CD4-positive, alpha-beta T cell treated with Interferon alpha-2 for 1 hour (primary cell): ENCODE measurements around the gene ZNF236.

Experiments
- DNase-seq, 2 donors: peaks; one replicate each; pipeline ENCODE4 v3.0.0-alpha.2; 2020 to 2022

Gene ZNF236

GRCh38 chr18:76866666-76867065 lies 44.3 kb downstream of the ZNF236 start:
- DNase-seq = no peak

GRCh38 chr18:76873311-76873710 lies 51.0 kb downstream of the ZNF236 start:
- DNase-seq = no peak

GRCh38 chr18:76873713-76874112 lies 51.4 kb downstream of the ZNF236 start:
- DNase-seq = no peak

- DNase-seq = peak in 1 of 2 donors; percentile 36
These were observed 52.5 kb downstream of the ZNF236 start for GRCh38 chr18:76874642-76875389.

- peak; percentile 24 to 60 for DNase-seq
These were observed 53.3 kb downstream of the ZNF236 start for GRCh38 chr18:76875390-76876325.

- DNase-seq = no peak
These were observed 56.1 kb downstream of the ZNF236 start for GRCh38 chr18:76878426-76878825.

- DNase-seq = no peak
These were observed 57.7 kb downstream of the ZNF236 start for GRCh38 chr18:76880026-76880425.

GRCh38 chr18:76881744-76882143 lies 59.4 kb downstream of the ZNF236 start:
- no peak for DNase-seq

GRCh38 chr18:76882146-76882545 lies 59.8 kb downstream of the ZNF236 start:
- DNase-seq = no peak

GRCh38 chr18:76885001-76885400 lies 62.6 kb downstream of the ZNF236 start:
- no peak for DNase-seq

- DNase-seq = no peak
These were observed 63.8 kb downstream of the ZNF236 start for GRCh38 chr18:76886112-76886511.

GRCh38 chr18:76889091-76889699 lies 66.8 kb downstream of the ZNF236 start:
- DNase-seq = no peak

- no peak for DNase-seq
These were observed 70.5 kb downstream of the ZNF236 start for GRCh38 chr18:76892832-76893231.

- DNase-seq = no peak
These were observed 72.4 kb downstream of the ZNF236 start for GRCh38 chr18:76894566-76895346.

GRCh38 chr18:76895498-76895897 lies 73.1 kb downstream of the ZNF236 start:
- DNase-seq = no peak

GRCh38 chr18:76896677-76897076 lies 74.3 kb downstream of the ZNF236 start:
- no peak for DNase-seq

GRCh38 chr18:76897257-76897656 lies 74.9 kb downstream of the ZNF236 start:
- no peak for DNase-seq

- no peak for DNase-seq
These were observed 81.0 kb downstream of the ZNF236 start for GRCh38 chr18:76903386-76903785.

GRCh38 chr18:76905821-76906220 lies 83.5 kb downstream of the ZNF236 start:
- DNase-seq = no peak

GRCh38 chr18:76908277-76908676 lies 85.9 kb downstream of the ZNF236 start:
- no peak for DNase-seq

- no peak for DNase-seq
These were observed 87.1 kb downstream of the ZNF236 start for GRCh38 chr18:76909439-76909838.

GRCh38 chr18:76911440-76911839 lies 89.1 kb downstream of the ZNF236 start:
- no peak for DNase-seq

GRCh38 chr18:76913583-76913982 lies 91.2 kb downstream of the ZNF236 start:
- no peak for DNase-seq
